ENCODE data around the gene PHC1. TPM values are rescaled to one million over a fixed set of nuclear protein-coding genes. Genes with fewer than 3 reads are reported as not detected.

Gene PHC1
- total RNA-seq, 2 donors from 2014 or later = 52.7 to 54.1 TPM

GRCh38 chr12:8947737-8948136 is 33.4 kb downstream of the PHC1 start:
- H3K9me3 ChIP-seq (ENCODE audit: control insufficient read depth, low read length, poor library complexity, severe bottlenecking) = no peaks in the 10 kb centered on the region
- peak overlapping the region; percentile 99 for H3K27ac Mint-ChIP-seq
- no peaks in the 10 kb centered on the region for H3K27me3 Mint-ChIP-seq
- no peaks in the 10 kb centered on the region for H3K36me3 Mint-ChIP-seq (ENCODE audit: low read depth)
- ATAC-seq (no peak), DNase-seq (no peak)
- no peak overlapping the region for H3K4me3 Mint-ChIP-seq
- H3K4me1 Mint-ChIP-seq = peaks cover 50% of the 10 kb centered on the region

- H3K27me3 Mint-ChIP-seq = no peaks in the 10 kb centered on the region
- H3K4me3 Mint-ChIP-seq = peak overlapping the region; percentile 99
- no peaks in the 10 kb centered on the region for H3K9me3 ChIP-seq (ENCODE audit: control insufficient read depth, low read length, poor library complexity, severe bottlenecking)
- no peak for ATAC-seq
- peaks cover 60% of the 10 kb centered on the region for H3K4me1 Mint-ChIP-seq
- peaks cover 3% of the 10 kb centered on the region for H3K36me3 Mint-ChIP-seq (ENCODE audit: low read depth)
- DNase-seq = no peak
- H3K27ac Mint-ChIP-seq = peak overlapping the region; percentile 99
These were observed 34.5 kb downstream of the PHC1 start for GRCh38 chr12:8948701-8949341.

GRCh38 chr12:8949342-8950220 is 35.3 kb downstream of the PHC1 start, which contains the start of gene M6PR:
M6PR (minus strand) TSS chr12:8949645; CDS start chr12:8946404, 3,241 bp downstream.
- H3K36me3 Mint-ChIP-seq (ENCODE audit: low read depth) = peaks cover 3% of the 10 kb centered on the region
- peak within 1 kb of the TSS; percentile 99 for H3K4me3 Mint-ChIP-seq

GRCh38 chr12:8950221-8950527 is 35.9 kb downstream of the PHC1 start:
- peaks cover 62% of the 10 kb centered on the region for H3K4me1 Mint-ChIP-seq
- ATAC-seq (peak; percentile 13), DNase-seq (no peak)
- peak overlapping the region; percentile 99 for H3K4me3 Mint-ChIP-seq
- peaks cover 3% of the 10 kb centered on the region for H3K36me3 Mint-ChIP-seq (ENCODE audit: low read depth)
- no peaks in the 10 kb centered on the region for H3K27me3 Mint-ChIP-seq
- no peaks in the 10 kb centered on the region for H3K9me3 ChIP-seq (ENCODE audit: control insufficient read depth, low read length, poor library complexity, severe bottlenecking)
- H3K27ac Mint-ChIP-seq = peak overlapping the region; percentile 99

More at GRCh38 chr12:8949342-8950220, 35.3 kb downstream of the PHC1 start, which contains the start of gene M6PR:
- Mint-ChIP-seq H3K27me3 (no peaks in the 10 kb centered on the region), H3K4me1 (peaks cover 64% of the 10 kb centered on the region), H3K27ac (peak within 1 kb of the TSS; percentile 99)
- H3K9me3 ChIP-seq (ENCODE audit: control insufficient read depth, low read length, poor library complexity, severe bottlenecking) = no peaks in the 10 kb centered on the region
- ATAC-seq (peak; percentile 68), DNase-seq (peak; percentile 75 to 79 (median 78))

GRCh38 chr12:8950702-8951478 is 36.6 kb downstream of the PHC1 start:
- H3K4me3 Mint-ChIP-seq = peak overlapping the region; percentile 99
- H3K9me3 ChIP-seq (ENCODE audit: control insufficient read depth, low read length, poor library complexity, severe bottlenecking) = no peaks in the 10 kb centered on the region
- DNase-seq = no peak
- H3K27ac Mint-ChIP-seq = peak overlapping the region; percentile 99
- peak; percentile 8 for ATAC-seq
- H3K4me1 Mint-ChIP-seq = peaks cover 62% of the 10 kb centered on the region
- H3K36me3 Mint-ChIP-seq (ENCODE audit: low read depth) = peaks cover 3% of the 10 kb centered on the region
- no peaks in the 10 kb centered on the region for H3K27me3 Mint-ChIP-seq

- H3K27ac Mint-ChIP-seq = peak overlapping the region; percentile 99
- peak overlapping the region; percentile 81 for H3K4me3 Mint-ChIP-seq
- H3K36me3 Mint-ChIP-seq (ENCODE audit: low read depth) = peaks cover 3% of the 10 kb centered on the region
- H3K4me1 Mint-ChIP-seq = peaks cover 60% of the 10 kb centered on the region
- no peak for DNase-seq
- no peaks in the 10 kb centered on the region for H3K27me3 Mint-ChIP-seq
- no peak for ATAC-seq
- no peaks in the 10 kb centered on the region for H3K9me3 ChIP-seq (ENCODE audit: control insufficient read depth, low read length, poor library complexity, severe bottlenecking)
These were observed 37.4 kb downstream of the PHC1 start for GRCh38 chr12:8951744-8952143.

GRCh38 chr12:8953773-8954402 is 39.6 kb downstream of the PHC1 start:
- Mint-ChIP-seq H3K4me3 (peak overlapping the region; percentile 81), H3K4me1 (peaks cover 62% of the 10 kb centered on the region), H3K36me3 (ENCODE audit: low read depth) (peaks cover 3% of the 10 kb centered on the region), H3K27me3 (no peaks in the 10 kb centered on the region), H3K27ac (peak overlapping the region; percentile 99)
- ATAC-seq (peak; percentile 68), DNase-seq (peak; percentile 40 to 60 (median 41))
- H3K9me3 ChIP-seq (ENCODE audit: control insufficient read depth, low read length, poor library complexity, severe bottlenecking) = no peaks in the 10 kb centered on the region

- H3K27me3 Mint-ChIP-seq = no peaks in the 10 kb centered on the region
- H3K9me3 ChIP-seq (ENCODE audit: control insufficient read depth, low read length, poor library complexity, severe bottlenecking) = no peaks in the 10 kb centered on the region
- ATAC-seq (no peak), DNase-seq (no peak)
- H3K4me3 Mint-ChIP-seq = no peak overlapping the region
- H3K4me1 Mint-ChIP-seq = peaks cover 63% of the 10 kb centered on the region
- H3K27ac Mint-ChIP-seq = peak overlapping the region; percentile 99
- H3K36me3 Mint-ChIP-seq (ENCODE audit: low read depth) = peaks cover 3% of the 10 kb centered on the region
These were observed 41.8 kb downstream of the PHC1 start for GRCh38 chr12:8956073-8956472.

GRCh38 chr12:8956772-8957171 is 42.5 kb downstream of the PHC1 start:
- H3K36me3 Mint-ChIP-seq (ENCODE audit: low read depth) = peaks cover 3% of the 10 kb centered on the region
- peaks cover 58% of the 10 kb centered on the region for H3K4me1 Mint-ChIP-seq
- peak overlapping the region; percentile 99 for H3K27ac Mint-ChIP-seq

GRCh38 chr12:8957561-8957960 is 43.3 kb downstream of the PHC1 start:
- Mint-ChIP-seq H3K4me3 (no peak overlapping the region), H3K4me1 (peaks cover 57% of the 10 kb centered on the region), H3K27me3 (no peaks in the 10 kb centered on the region), H3K36me3 (ENCODE audit: low read depth) (peaks cover 6% of the 10 kb centered on the region), H3K27ac (peak overlapping the region; percentile 95)
- H3K9me3 ChIP-seq (ENCODE audit: control insufficient read depth, low read length, poor library complexity, severe bottlenecking) = no peaks in the 10 kb centered on the region
- no peak for DNase-seq
- no peak for ATAC-seq

More at GRCh38 chr12:8956772-8957171, 42.5 kb downstream of the PHC1 start:
- no peaks in the 10 kb centered on the region for H3K9me3 ChIP-seq (ENCODE audit: control insufficient read depth, low read length, poor library complexity, severe bottlenecking)
- no peak overlapping the region for H3K4me3 Mint-ChIP-seq
- no peak for ATAC-seq
- no peaks in the 10 kb centered on the region for H3K27me3 Mint-ChIP-seq
- no peak for DNase-seq

GRCh38 chr12:8958066-8958465 is 43.8 kb downstream of the PHC1 start:
- ATAC-seq (no peak), DNase-seq (no peak)
- H3K27ac Mint-ChIP-seq = peak overlapping the region; percentile 95
- no peaks in the 10 kb centered on the region for H3K27me3 Mint-ChIP-seq
- H3K36me3 Mint-ChIP-seq (ENCODE audit: low read depth) = peaks cover 5% of the 10 kb centered on the region
- H3K4me3 Mint-ChIP-seq = no peak overlapping the region
- H3K4me1 Mint-ChIP-seq = peaks cover 52% of the 10 kb centered on the region
- no peaks in the 10 kb centered on the region for H3K9me3 ChIP-seq (ENCODE audit: control insufficient read depth, low read length, poor library complexity, severe bottlenecking)

- peaks cover 3% of the 10 kb centered on the region for H3K36me3 Mint-ChIP-seq (ENCODE audit: low read depth)
- no peaks in the 10 kb centered on the region for H3K9me3 ChIP-seq (ENCODE audit: control insufficient read depth, low read length, poor library complexity, severe bottlenecking)
- no peak for DNase-seq
- H3K27ac Mint-ChIP-seq = peak overlapping the region; percentile 95
- H3K27me3 Mint-ChIP-seq = no peaks in the 10 kb centered on the region
- peaks cover 42% of the 10 kb centered on the region for H3K4me1 Mint-ChIP-seq
- peak; percentile 99 for ATAC-seq
- peak overlapping the region; percentile 56 for H3K4me3 Mint-ChIP-seq
These were observed 45.9 kb downstream of the PHC1 start for GRCh38 chr12:8960176-8960575.

Measured in T-helper 17 cell (primary cell).